Activated CD8-positive, alpha-beta T cell treated with anti-CD3 and anti-CD28 coated beads, Interleukin-2, amount 10 ng/mL, durations not matched to agents 7 days and 5 days (primary cell): Measurements from ENCODE around the gene LCT. TPM values are rescaled to one million over a fixed set of nuclear protein-coding genes. Genes with fewer than 3 reads are reported as not detected.
"Not testable (repeated sequence)": the region's sequence is repeated elsewhere in the genome, so short reads cannot be mapped to it uniquely, and the experiment has no call there.

ENCODE experiments used
- ATAC-seq: fragments of 150-1000 bp; cut with Tn5 transposase; one replicate; pipeline ENCODE4 v1.10.0; 2021; ENCODE audit warnings: moderate library complexity
- CTCF ChIA-PET: fragments of 350-600 bp; sonication (Branson Sonifier 250); formaldehyde crosslinking; loops from one replicate; lab custom pipeline; 2021; ENCODE audit warnings: antibody characterized with exemption; lab: Charles Lee
- POLR2A ChIA-PET: fragments of 350-600 bp; sonication (Branson Sonifier 250); formaldehyde crosslinking; loops from one replicate; lab custom pipeline; 2021; ENCODE audit warnings: antibody characterized with exemption; lab: Charles Lee
- DNase-seq: peaks from one replicate; pipeline ENCODE4 v3.0.0-alpha.2; 2020
- H3K27ac Mint-ChIP-seq: one replicate; pipeline ENCODE4 v1.8.0; 2021; ENCODE audit warnings: mild to moderate bottlenecking, mixed read lengths
- H3K27me3 Mint-ChIP-seq: one replicate; pipeline ENCODE4 v1.8.0; 2021; ENCODE audit warnings: low read depth, mixed read lengths
- H3K36me3 Mint-ChIP-seq: one replicate; pipeline ENCODE4 v1.8.0; 2021; ENCODE audit warnings: low read depth, mixed read lengths
- H3K4me1 Mint-ChIP-seq: one replicate; pipeline ENCODE4 v1.8.0; 2021; ENCODE audit warnings: low read depth, mixed read lengths
- H3K4me3 Mint-ChIP-seq: one replicate; pipeline ENCODE4 v1.8.0; 2021; ENCODE audit warnings: mild to moderate bottlenecking, mixed read lengths
- H3K9me3 Mint-ChIP-seq: one replicate; pipeline ENCODE4 v1.8.0; 2022; ENCODE audit warnings: mixed read lengths; ENCODE audit not compliant: insufficient read depth
- total RNA-seq, 2 experiments: library from RNA; stranded (reverse); gene quantifications; one replicate each; pipeline ENCODE4 v1.2.3, GENCODE V29; 2021

Gene LCT
- total RNA-seq, 2 experiments from 2014 or later: 0.18 to 0.34 TPM

- POLR2A ChIA-PET: interaction anchor here (0.7 kb wide), 1 partner anchor 35 kb away, joined by 3 read pairs; no protein-coding TSS in a partner anchor
- Mint-ChIP-seq H3K4me3 (no peak overlapping the region), H3K9me3 (peaks cover 9% of the 10 kb centered on the region), H3K27ac (no peak overlapping the region), H3K4me1 (peaks cover 40% of the 10 kb centered on the region), H3K36me3 (peaks cover 20% of the 10 kb centered on the region), H3K27me3 (no peaks in the 10 kb centered on the region)
- no peak for DNase-seq
- no peak for ATAC-seq
- CTCF ChIA-PET: interaction anchor here (0.9 to 9.8 kb wide), 4 partner anchors 15 to 59 kb away, joined by 3 to 65 read pairs (median 4); partner anchors contain the start of gene MCM6
These were observed 19.0 kb downstream of the LCT start for GRCh38 chr2:135817951-135818350.

DNA sequence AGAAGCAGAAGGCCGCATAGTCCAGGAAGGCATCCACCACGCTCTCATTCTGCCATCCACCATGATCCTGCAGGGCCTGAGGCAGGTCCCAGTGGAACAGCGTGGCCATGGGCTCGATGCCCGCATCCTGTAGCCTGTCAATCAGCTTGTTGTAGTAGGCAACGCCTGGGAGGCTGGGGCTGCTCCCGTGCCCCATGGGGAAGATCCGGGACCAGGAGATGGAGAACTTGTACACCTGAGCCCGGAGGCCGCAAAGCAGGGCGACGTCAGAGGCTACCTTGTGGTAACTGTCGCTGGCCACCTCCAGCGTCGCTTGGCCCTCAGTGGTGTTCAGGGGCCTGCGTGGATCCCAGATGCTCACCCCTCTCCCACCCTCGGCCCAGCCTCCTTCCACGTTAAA, 19.5 kb downstream of the LCT start:
- DNase-seq: no peak
- H3K4me1 Mint-ChIP-seq: peaks cover 36% of the 10 kb centered on the region
- CTCF ChIA-PET: interaction anchor here (9.8 kb wide), 1 partner anchor 19 kb away, joined by 65 read pairs; no protein-coding TSS in a partner anchor
- POLR2A ChIA-PET: no interaction called here
- H3K27me3 Mint-ChIP-seq: no peaks in the 10 kb centered on the region
- no peak for ATAC-seq
- H3K36me3 Mint-ChIP-seq: peaks cover 15% of the 10 kb centered on the region
- H3K4me3 Mint-ChIP-seq: no peak overlapping the region
- H3K9me3 Mint-ChIP-seq: peaks cover 6% of the 10 kb centered on the region
- H3K27ac Mint-ChIP-seq: no peak overlapping the region

- DNase-seq (no peak), ATAC-seq (no peak)
- Mint-ChIP-seq H3K27me3 (no peaks in the 10 kb centered on the region), H3K36me3 (peaks cover 10% of the 10 kb centered on the region), H3K27ac (no peak overlapping the region), H3K4me3 (no peak overlapping the region), H3K9me3 (no peaks in the 10 kb centered on the region), H3K4me1 (peaks cover 16% of the 10 kb centered on the region)
- POLR2A ChIA-PET: no interaction called here
- CTCF ChIA-PET: interaction anchor here (0.9 to 9.8 kb wide), 2 partner anchors 9 to 17 kb away, joined by 3 to 65 read pairs; no protein-coding TSS in a partner anchor
These were observed 21.7 kb downstream of the LCT start for GRCh38 chr2:135815269-135815668.

DNA sequence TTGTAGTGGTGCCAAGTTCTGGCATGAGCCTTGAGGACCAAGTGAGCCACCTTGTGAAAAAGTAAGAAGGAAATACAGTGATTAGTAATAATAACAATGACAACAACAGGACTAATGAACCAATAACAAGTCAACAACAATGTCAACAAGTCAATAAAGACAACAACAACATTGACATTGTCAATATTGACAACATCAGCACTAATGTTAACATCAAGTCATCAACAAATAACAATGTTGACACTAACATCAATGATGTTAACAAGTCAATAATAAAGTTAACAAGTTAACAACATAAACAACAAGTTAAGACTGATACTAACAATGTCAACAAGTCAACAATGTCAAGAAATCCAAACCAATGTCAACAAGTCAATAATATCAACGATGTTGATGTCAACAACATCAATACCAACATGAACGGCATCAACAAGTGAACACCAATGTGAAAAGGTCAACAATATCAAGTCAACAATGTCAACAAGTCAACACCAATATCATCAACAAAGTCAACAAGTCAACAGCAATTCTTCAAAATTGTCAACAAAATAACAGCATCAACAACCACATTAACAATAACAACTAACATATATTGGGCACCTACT, 24.0 kb downstream of the LCT start:
- no peaks in the 10 kb centered on the region for H3K9me3 Mint-ChIP-seq
- H3K27ac Mint-ChIP-seq: no peak overlapping the region
- ChIA-PET CTCF (interaction anchor here (9.8 kb wide), 1 partner anchor 15 kb away, joined by 65 read pairs; no protein-coding TSS in a partner anchor), POLR2A (no interaction called here)
- H3K27me3 Mint-ChIP-seq: no peaks in the 10 kb centered on the region
- peaks cover 10% of the 10 kb centered on the region for H3K36me3 Mint-ChIP-seq
- no peak for ATAC-seq
- no peak for DNase-seq
- no peaks in the 10 kb centered on the region for H3K4me1 Mint-ChIP-seq
- no peak overlapping the region for H3K4me3 Mint-ChIP-seq

- H3K27ac Mint-ChIP-seq, H3K9me3 Mint-ChIP-seq, ATAC-seq, H3K4me3 Mint-ChIP-seq, H3K4me1 Mint-ChIP-seq, DNase-seq, H3K27me3 Mint-ChIP-seq, POLR2A ChIA-PET: not testable (repeated sequence)
- CTCF ChIA-PET: interaction anchor here (6.9 kb wide), 1 partner anchor 10 kb away, joined by 48 read pairs; no protein-coding TSS in a partner anchor
- peaks cover 10% of the 10 kb centered on the region for H3K36me3 Mint-ChIP-seq
These were observed 29.1 kb downstream of the LCT start for GRCh38 chr2:135807874-135808273.

- POLR2A ChIA-PET: interaction anchor here (0.8 kb wide), 1 partner anchor 8 kb away, joined by 3 read pairs; no protein-coding TSS in a partner anchor
- CTCF ChIA-PET: interaction anchor here (1.0 to 1.6 kb wide), 3 partner anchors 11 to 18 kb away, joined by 3 to 6 read pairs (median 3); no protein-coding TSS in a partner anchor
- peaks cover 21% of the 10 kb centered on the region for H3K36me3 Mint-ChIP-seq
These were observed 33.7 kb downstream of the LCT start for GRCh38 chr2:135803278-135803677.

DNA sequence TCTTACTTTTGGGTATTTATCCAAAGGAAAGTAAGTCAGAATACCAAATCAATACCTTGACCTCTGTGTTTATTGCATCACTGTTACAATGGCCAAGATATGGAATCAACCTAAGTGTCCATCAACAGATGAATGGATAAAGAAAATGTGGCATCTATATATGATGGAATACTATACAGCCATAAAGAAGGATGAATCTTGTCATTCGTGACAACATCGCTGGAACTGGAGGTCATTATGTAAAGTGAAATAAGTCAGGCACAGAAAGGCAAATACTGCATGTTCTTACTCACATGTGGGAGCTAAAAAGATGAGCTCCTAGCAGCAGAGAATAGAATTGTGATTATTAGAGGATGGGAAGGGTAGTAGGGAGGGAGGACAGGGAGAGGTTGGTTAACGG, 34.6 kb downstream of the LCT start:
- no peak overlapping the region for H3K27ac Mint-ChIP-seq
- H3K4me1 Mint-ChIP-seq: peaks cover 3% of the 10 kb centered on the region
- ChIA-PET POLR2A (no interaction called here), CTCF (interaction anchor here (0.6 to 2.1 kb wide), 4 partner anchors 10 to 21 kb away, joined by 3 to 6 read pairs (median 4); no protein-coding TSS in a partner anchor)
- DNase-seq: no peak
- H3K9me3 Mint-ChIP-seq: peaks cover 8% of the 10 kb centered on the region
- H3K27me3 Mint-ChIP-seq: no peaks in the 10 kb centered on the region
- no peak for ATAC-seq
- H3K4me3 Mint-ChIP-seq: no peak overlapping the region
- H3K36me3 Mint-ChIP-seq: peaks cover 21% of the 10 kb centered on the region

More at GRCh38 chr2:135803278-135803677, 33.7 kb downstream of the LCT start:
- Mint-ChIP-seq H3K4me3 (no peak overlapping the region), H3K27me3 (no peaks in the 10 kb centered on the region), H3K27ac (no peak overlapping the region), H3K4me1 (no peaks in the 10 kb centered on the region), H3K9me3 (peaks cover 8% of the 10 kb centered on the region)
- DNase-seq: no peak
- ATAC-seq: no peak

DNA sequence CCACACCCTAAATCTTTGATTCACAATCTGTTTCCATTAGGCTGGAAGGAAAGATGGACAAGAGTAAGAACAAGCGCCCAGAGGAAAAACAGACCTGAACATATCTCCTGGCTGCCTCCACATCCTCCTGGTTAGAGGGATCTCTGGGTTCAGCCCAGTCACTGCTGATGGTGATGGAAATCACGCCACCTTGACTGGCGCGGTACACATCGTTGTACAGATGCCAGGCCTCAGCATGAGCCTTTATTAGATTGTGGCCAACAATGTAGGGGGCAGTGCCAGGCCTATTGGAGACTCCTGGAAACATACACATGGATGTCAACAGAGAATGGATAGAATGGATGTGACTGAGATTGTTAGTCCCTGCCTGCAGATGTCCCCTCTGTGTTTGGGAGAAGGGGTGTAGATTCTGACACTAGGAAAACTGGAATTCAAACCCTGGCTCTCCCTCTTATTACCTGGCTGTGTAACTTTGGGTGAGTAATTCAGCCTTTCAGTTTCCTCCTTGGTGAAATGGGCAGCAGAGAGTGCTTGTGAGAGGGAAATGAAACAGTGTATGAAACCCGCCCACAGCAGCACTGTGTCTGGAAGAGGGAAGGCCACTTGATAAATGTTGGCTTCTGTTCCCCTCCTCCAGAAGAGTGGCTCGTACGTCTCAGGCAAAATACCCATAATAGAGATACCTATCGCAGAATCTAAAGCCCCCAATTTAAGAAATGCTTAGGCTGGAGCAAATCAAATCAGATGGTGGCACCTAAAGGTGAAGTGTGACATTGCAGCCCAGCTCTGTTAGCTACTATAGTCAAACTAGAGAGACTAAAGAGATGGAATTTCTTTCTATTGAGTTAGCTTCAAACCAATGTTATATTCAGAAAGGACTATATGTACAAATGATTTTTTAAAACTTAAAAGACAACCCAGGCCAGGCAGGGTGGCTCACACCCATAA, 36.2 kb downstream of the LCT start:
- Mint-ChIP-seq H3K36me3 (peaks cover 21% of the 10 kb centered on the region), H3K27me3 (no peaks in the 10 kb centered on the region), H3K9me3 (peaks cover 8% of the 10 kb centered on the region), H3K4me1 (peaks cover 8% of the 10 kb centered on the region), H3K27ac (no peak overlapping the region), H3K4me3 (no peak overlapping the region)
- ATAC-seq (no peak), DNase-seq (no peak)
- CTCF ChIA-PET: interaction anchor here (2.1 to 4.7 kb wide), 3 partner anchors 16 to 19 kb away, joined by 6 to 76 read pairs (median 65); no protein-coding TSS in a partner anchor
- POLR2A ChIA-PET: no interaction called here

DNA sequence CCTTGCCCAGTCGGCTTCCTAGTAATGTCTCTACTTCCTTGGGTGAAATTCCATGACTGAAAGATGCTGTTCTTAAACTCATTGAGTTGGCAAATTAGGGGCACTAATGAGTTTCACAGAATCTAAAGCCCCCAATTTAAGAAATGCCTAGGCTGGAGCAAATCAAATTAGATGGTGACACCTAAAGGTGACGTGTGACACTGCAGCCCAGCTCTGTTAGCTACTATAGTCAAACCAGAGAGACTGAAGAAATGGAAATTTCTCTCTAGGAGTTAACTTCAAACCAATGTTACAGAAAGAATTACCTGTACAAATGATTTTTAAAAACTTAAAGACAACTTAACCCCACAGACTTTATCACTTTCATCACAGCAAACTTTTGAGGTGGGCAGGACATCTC, 37.2 kb downstream of the LCT start:
- H3K4me1 Mint-ChIP-seq: peaks cover 12% of the 10 kb centered on the region
- H3K36me3 Mint-ChIP-seq: peaks cover 21% of the 10 kb centered on the region
- ChIA-PET CTCF (interaction anchor here (2.8 to 4.7 kb wide), 4 partner anchors 9 to 585 kb away, joined by 13 to 76 read pairs (median 56); no protein-coding TSS in a partner anchor), POLR2A (no interaction called here)
- no peak overlapping the region for H3K27ac Mint-ChIP-seq
- H3K9me3 Mint-ChIP-seq: peaks cover 8% of the 10 kb centered on the region
- H3K27me3 Mint-ChIP-seq: no peaks in the 10 kb centered on the region
- DNase-seq (no peak), ATAC-seq (no peak)
- no peak overlapping the region for H3K4me3 Mint-ChIP-seq

- DNase-seq (no peak), ATAC-seq (no peak)
- peaks cover 21% of the 10 kb centered on the region for H3K36me3 Mint-ChIP-seq
- no peak overlapping the region for H3K27ac Mint-ChIP-seq
- H3K4me3 Mint-ChIP-seq: no peak overlapping the region
- no peaks in the 10 kb centered on the region for H3K27me3 Mint-ChIP-seq
- ChIA-PET POLR2A (interaction anchor here (0.6 kb wide), 1 partner anchor 67 kb away, joined by 3 read pairs; no protein-coding TSS in a partner anchor), CTCF (interaction anchor here (1.4 to 4.7 kb wide), 13 partner anchors 10 to 804 kb away, joined by 3 to 76 read pairs (median 13); no protein-coding TSS in a partner anchor)
- H3K4me1 Mint-ChIP-seq: peaks cover 16% of the 10 kb centered on the region
- peaks cover 8% of the 10 kb centered on the region for H3K9me3 Mint-ChIP-seq
These were observed 38.2 kb downstream of the LCT start for GRCh38 chr2:135798762-135799161.

- ATAC-seq (no peak), DNase-seq (peak; percentile 16)
- Mint-ChIP-seq H3K9me3 (peaks cover 8% of the 10 kb centered on the region), H3K36me3 (peaks cover 21% of the 10 kb centered on the region), H3K4me1 (peaks cover 18% of the 10 kb centered on the region), H3K27me3 (no peaks in the 10 kb centered on the region), H3K4me3 (no peak overlapping the region), H3K27ac (no peak overlapping the region)
- CTCF ChIA-PET: interaction anchor here (0.6 to 4.7 kb wide), 31 partner anchors 10 to 809 kb away, joined by 3 to 76 read pairs (median 6); no protein-coding TSS in a partner anchor
- POLR2A ChIA-PET: no interaction called here
These were observed 38.7 kb downstream of the LCT start for GRCh38 chr2:135798275-135798705.
